Cerebellar nuclear complex (tissue), 1 donor: ENCODE data around the gene TNP2.

ENCODE experiments used
- DNase-seq, 2 experiments: peaks; one replicate each; lab custom pipeline; 2025; lab: John Stamatoyannopoulos, UW

TNP2 gene

GRCh38 chr16:11218604-11218962 is 50.5 kb downstream of the TNP2 start:
- DNase-seq: no peak
